PC-3 (cell line): Measurements from ENCODE around the gene LRRC8B. TPM values are rescaled to one million over a fixed set of nuclear protein-coding genes. Genes with fewer than 3 reads are reported as not detected.

ENCODE experiments used
- ATAC-seq: fragments of 200-7000 bp; cut with Tn5 transposase; 2 replicates; pipeline ENCODE4 v1.9.1; 2020; ENCODE audit warnings: mild to moderate bottlenecking, moderate library complexity
- BruUV-seq: library from RNA; stranded (reverse); fragments of 400-500 nt; replicated peaks from 2 replicates; lab custom pipeline; 2021; lab: Mats Ljungman, UMichigan
- CTCF ChIA-PET: fragments of 300-600 bp; sonication (Branson Sonifier 250); formaldehyde crosslinking; loops from one replicate; lab custom pipeline; 2022; ENCODE audit warnings: antibody characterized with exemption; lab: Charles Lee
- POLR2A ChIA-PET: fragments of 300-600 bp; sonication (Branson Sonifier 250); formaldehyde crosslinking; loops from one replicate; lab custom pipeline; 2022; ENCODE audit warnings: antibody characterized with exemption; ENCODE audit not compliant: unreplicated experiment; lab: Charles Lee
- DNase-seq: peaks from one replicate; pipeline ENCODE4 v3.0.0-alpha.2; 2015
- H2AFZ ChIP-seq: fragments of 300-600 bp; sonication (generic); 2 replicates; pipeline ENCODE4 v1.6.0; 2016; ENCODE audit warnings: antibody characterized with exemption, low read length
- H3F3A ChIP-seq: fragments of 300-600 bp; sonication (generic); one replicate; pipeline ENCODE4 v1.6.0; 2017; ENCODE audit warnings: antibody characterized with exemption, low read length, control low read depth, mild to moderate bottlenecking; ENCODE audit not compliant: unreplicated experiment
- H3K27ac ChIP-seq: fragments of 300-600 bp; sonication (generic); 2 replicates; pipeline ENCODE4 v1.5.1; 2016; ENCODE audit warnings: mild to moderate bottlenecking, low read length
- H3K27me3 ChIP-seq: fragments of 300-600 bp; sonication (generic); 2 replicates; pipeline ENCODE4 v1.6.1; 2016; ENCODE audit warnings: low read length, mixed read lengths
- H3K36me3 ChIP-seq: fragments of 300-600 bp; sonication (generic); 2 replicates; pipeline ENCODE4 v1.6.1; 2016; ENCODE audit warnings: low read depth, mixed run types, low read length, mixed read lengths
- H3K4me1 ChIP-seq: fragments of 300-600 bp; sonication (generic); 2 replicates; pipeline ENCODE4 v1.5.1; 2016; ENCODE audit warnings: low read length; ENCODE audit not compliant: insufficient read depth
- H3K4me2 ChIP-seq: fragments of 300-600 bp; sonication (generic); 2 replicates; pipeline ENCODE4 v1.6.0; 2016; ENCODE audit warnings: low read length
- H3K4me3 ChIP-seq: fragments of 300-600 bp; sonication (generic); 2 replicates; pipeline ENCODE4 v1.5.1; 2016; ENCODE audit warnings: mild to moderate bottlenecking, low read length, mixed read lengths
- H3K79me2 ChIP-seq: fragments of 300-600 bp; sonication (generic); 2 replicates; pipeline ENCODE4 v1.6.1; 2017; ENCODE audit warnings: low read length, mixed read lengths
- H3K9ac ChIP-seq: fragments of 300-600 bp; sonication (generic); 2 replicates; pipeline ENCODE4 v1.6.0; 2016; ENCODE audit warnings: mild to moderate bottlenecking, low read length
- H3K9me2 ChIP-seq: fragments of 300-600 bp; sonication (generic); replicated peaks from 2 replicates; pipeline ENCODE4 v1.6.1; 2016; ENCODE audit warnings: mixed run types, low read length, mixed read lengths
- H3K9me3 ChIP-seq: fragments of 300-600 bp; sonication (generic); 2 replicates; pipeline ENCODE4 v1.6.1; 2016; ENCODE audit warnings: low read length, mixed read lengths
- H4K20me1 ChIP-seq: fragments of 300-600 bp; sonication (generic); 2 replicates; pipeline ENCODE4 v1.6.1; 2016; ENCODE audit warnings: low read length, mixed read lengths
- EZH2 ChIP-seq: fragments of 300-600 bp; sonication (generic); IDR thresholded peaks from one replicate; pipeline ENCODE4 v1.6.1; 2017; ENCODE audit warnings: antibody characterized with exemption, mild to moderate bottlenecking, low read length; ENCODE audit not compliant: unreplicated experiment
- EZH2phosphoT487 ChIP-seq: fragments of 300-600 bp; sonication (generic); IDR thresholded peaks from 2 replicates; pipeline ENCODE4 v1.6.1; 2018; ENCODE audit warnings: mild to moderate bottlenecking, antibody characterized with exemption, low read length, borderline replicate concordance
- intact Hi-C: fragments of 100-400 bp; cut with micrococcal nuclease; formaldehyde crosslinking; loops from 2 replicates; pipeline ENCODE4 v1.9.0; 2023
- total RNA-seq: library from RNA; depleted of rRNA; stranded (reverse); fragments of >200 nt; gene quantifications from 2 replicates; pipeline ENCODE4 v1.2.3, GENCODE V29; 2014
- TF ChIP-seq, protein P1 (sequence below): fragments of 300-600 bp; sonication (generic); conservative IDR thresholded peaks from 2 replicates; pipeline ENCODE4 v1.5.1; 2017; ENCODE audit warnings: antibody characterized with exemption, low read depth, mild to moderate bottlenecking, low read length

Gene LRRC8B
- total RNA-seq, 1 experiment from 2014 or later = 8.4 TPM

GRCh38 chr1:89563957-89564604 is 39.5 kb downstream of the LRRC8B start:
- Histone ChIP-seq H3K4me3 (no peak overlapping the region), H3K9me3 (no peaks in the 10 kb centered on the region), H3K27me3 (no peaks in the 10 kb centered on the region), H3F3A (no peaks in the 10 kb centered on the region), H3K4me1 (no peaks in the 10 kb centered on the region), H3K4me2 (no peak overlapping the region), H3K9me2 (no peaks in the 10 kb centered on the region), H3K36me3 (no peaks in the 10 kb centered on the region), H3K27ac (no peak overlapping the region), H2AFZ (no peak overlapping the region), H4K20me1 (no peaks in the 10 kb centered on the region), H3K79me2 (no peaks in the 10 kb centered on the region), H3K9ac (no peak overlapping the region)
- BruUV-seq = no TSS peak
- POLR2A ChIA-PET = interaction anchor here (0.6 kb wide), 1 partner anchor 17 kb away, joined by 5 read pairs; no protein-coding TSS in a partner anchor
- TF ChIP-seq EZH2phosphoT487 (no peak), EZH2 (no peak)
- TF ChIP-seq, protein P1, sequence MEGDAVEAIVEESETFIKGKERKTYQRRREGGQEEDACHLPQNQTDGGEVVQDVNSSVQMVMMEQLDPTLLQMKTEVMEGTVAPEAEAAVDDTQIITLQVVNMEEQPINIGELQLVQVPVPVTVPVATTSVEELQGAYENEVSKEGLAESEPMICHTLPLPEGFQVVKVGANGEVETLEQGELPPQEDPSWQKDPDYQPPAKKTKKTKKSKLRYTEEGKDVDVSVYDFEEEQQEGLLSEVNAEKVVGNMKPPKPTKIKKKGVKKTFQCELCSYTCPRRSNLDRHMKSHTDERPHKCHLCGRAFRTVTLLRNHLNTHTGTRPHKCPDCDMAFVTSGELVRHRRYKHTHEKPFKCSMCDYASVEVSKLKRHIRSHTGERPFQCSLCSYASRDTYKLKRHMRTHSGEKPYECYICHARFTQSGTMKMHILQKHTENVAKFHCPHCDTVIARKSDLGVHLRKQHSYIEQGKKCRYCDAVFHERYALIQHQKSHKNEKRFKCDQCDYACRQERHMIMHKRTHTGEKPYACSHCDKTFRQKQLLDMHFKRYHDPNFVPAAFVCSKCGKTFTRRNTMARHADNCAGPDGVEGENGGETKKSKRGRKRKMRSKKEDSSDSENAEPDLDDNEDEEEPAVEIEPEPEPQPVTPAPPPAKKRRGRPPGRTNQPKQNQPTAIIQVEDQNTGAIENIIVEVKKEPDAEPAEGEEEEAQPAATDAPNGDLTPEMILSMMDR = no peak
- no peak for ATAC-seq
- CTCF ChIA-PET = no interaction called here
- intact Hi-C loops = no loop called here
- DNase-seq = no peak

DNA sequence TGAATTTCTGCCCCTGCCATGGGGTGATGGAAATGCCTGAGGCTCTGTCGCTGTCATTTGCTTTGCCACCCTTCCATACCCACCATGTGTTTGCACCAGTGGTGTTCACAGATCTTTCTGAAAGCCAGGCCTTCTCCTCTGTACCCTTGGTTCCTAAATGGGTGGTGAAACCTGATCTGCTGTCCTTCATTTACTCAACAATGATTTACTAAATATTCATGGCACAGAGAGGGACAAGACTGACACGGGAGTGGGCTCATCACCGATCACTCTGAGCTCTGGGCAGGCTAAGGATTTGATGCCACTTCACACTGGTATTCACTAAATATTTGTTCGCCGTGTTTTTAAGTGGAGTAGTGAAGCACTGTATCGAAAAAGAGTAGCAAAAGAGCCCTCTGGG is 40.9 kb downstream of the LRRC8B start:
- no peak overlapping the region for H3K27ac ChIP-seq
- no peaks in the 10 kb centered on the region for H3K4me1 ChIP-seq
- no peaks in the 10 kb centered on the region for H3K79me2 ChIP-seq
- no peak overlapping the region for H2AFZ ChIP-seq
- no peak for DNase-seq
- no peaks in the 10 kb centered on the region for H3K27me3 ChIP-seq
- no peak overlapping the region for H3K4me3 ChIP-seq
- ChIA-PET CTCF (no interaction called here), POLR2A (no interaction called here)
- no peaks in the 10 kb centered on the region for H3K9me2 ChIP-seq
- TF ChIP-seq, protein P1 = no peak
- TF ChIP-seq EZH2phosphoT487 (no peak), EZH2 (no peak)
- no TSS peak for BruUV-seq
- H3K4me2 ChIP-seq = no peak overlapping the region
- ATAC-seq = no peak
- intact Hi-C loops = no loop called here
- H3F3A ChIP-seq = no peaks in the 10 kb centered on the region
- no peak overlapping the region for H3K9ac ChIP-seq
- no peaks in the 10 kb centered on the region for H3K9me3 ChIP-seq
- H3K36me3 ChIP-seq = no peaks in the 10 kb centered on the region
- no peaks in the 10 kb centered on the region for H4K20me1 ChIP-seq

DNA sequence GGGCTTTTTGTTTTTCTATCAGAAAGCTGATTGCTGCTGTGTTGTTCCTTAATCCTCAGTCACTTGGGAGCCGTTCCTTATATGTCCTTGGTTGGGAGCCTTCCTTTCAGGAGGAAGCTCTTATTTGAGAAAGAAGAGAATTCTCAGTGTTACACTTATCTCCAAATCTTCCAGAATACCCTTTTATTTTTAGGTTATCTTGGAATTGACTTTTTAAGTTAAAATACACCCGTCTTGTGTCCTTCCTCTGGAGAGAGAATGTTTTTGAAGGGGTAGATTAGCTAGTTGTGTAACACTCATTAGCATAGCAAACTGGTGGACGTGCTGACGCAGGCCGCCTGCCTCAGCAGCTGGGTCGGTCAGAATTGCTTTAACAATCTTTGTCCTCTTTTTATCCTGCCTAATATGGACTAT is 42.1 kb downstream of the LRRC8B start:
- Histone ChIP-seq H3K4me1 (no peaks in the 10 kb centered on the region), H3K79me2 (no peaks in the 10 kb centered on the region), H3K9me3 (no peaks in the 10 kb centered on the region), H2AFZ (no peak overlapping the region), H3K27ac (no peak overlapping the region), H3K36me3 (no peaks in the 10 kb centered on the region), H4K20me1 (no peaks in the 10 kb centered on the region), H3K4me3 (no peak overlapping the region), H3K9ac (no peak overlapping the region), H3F3A (no peaks in the 10 kb centered on the region), H3K27me3 (no peaks in the 10 kb centered on the region), H3K4me2 (no peak overlapping the region), H3K9me2 (no peaks in the 10 kb centered on the region)
- ChIA-PET POLR2A (no interaction called here), CTCF (no interaction called here)
- no peak for DNase-seq
- intact Hi-C loops = no loop called here
- TF ChIP-seq, protein P1 = no peak
- TF ChIP-seq EZH2phosphoT487 (no peak), EZH2 (no peak)
- no peak for ATAC-seq
- BruUV-seq = no TSS peak
